ENCODE data around the gene SPIC. TPM values are rescaled to one million over a fixed set of nuclear protein-coding genes. Genes with fewer than 3 reads are reported as not detected.

The SPIC gene
- total RNA-seq, 4 donors from 2014 or later: 0.22 TPM; not detected in 3

- intact Hi-C loops (cut with DNase I): no loop called here
- H3K27me3 ChIP-seq: no peaks in the 10 kb centered on the region
- DNase-seq: no peak
- no peak overlapping the region for H3K4me3 ChIP-seq
- H3K36me3 ChIP-seq: no peaks in the 10 kb centered on the region
- WGBS, 2 donors: 69 to 84% methylated on average over 4 to 8 of the region's 10 CpGs
- no peaks in the 10 kb centered on the region for H3K4me1 ChIP-seq
- no peak overlapping the region for H3K27ac ChIP-seq
- H3K9me3 ChIP-seq: no peaks in the 10 kb centered on the region
- TF ChIP-seq POLR2A (IDR thresholded peaks at IDR 0.05): no peak
- no peak for TF ChIP-seq CTCF (IDR thresholded peaks at IDR 0.05)
These were observed 52.5 kb downstream of the SPIC start for GRCh38 chr12:101527682-101528081.

- H3K27ac ChIP-seq: no peak overlapping the region
- TF ChIP-seq POLR2A (IDR thresholded peaks at IDR 0.05) (no peak), CTCF (IDR thresholded peaks at IDR 0.05) (no peak)
- no peak overlapping the region for H3K4me3 ChIP-seq
- WGBS, 2 donors: 52 to 66% methylated on average over 2 of the region's 2 CpGs
- DNase-seq: no peak
- H3K36me3 ChIP-seq: no peaks in the 10 kb centered on the region
- intact Hi-C loops (cut with DNase I): no loop called here
- H3K4me1 ChIP-seq: no peaks in the 10 kb centered on the region
- no peaks in the 10 kb centered on the region for H3K9me3 ChIP-seq
- no peaks in the 10 kb centered on the region for H3K27me3 ChIP-seq
These were observed 61.0 kb downstream of the SPIC start for GRCh38 chr12:101536069-101536674.

Small RNAs within 50 kb of the gene (small RNA-seq; reads per million reads assigned to genes)
- gene RF00019 (0 reads per million in 4 donors), gene RNA5SP367 (0 reads per million in 4 donors), gene RNU5E-5P (0.15 to 0.68 (median 0.19) reads per million in 4 donors)

Other genes with a start within 250 kb of the SPIC start
- gene UTP20, start 195.2 kb upstream of the SPIC start, total RNA-seq: 10 to 100 TPM in 3 of 4 donors, 1 to 10 TPM in 1; 5.5 to 20.5 (median 13.5) TPM
- 10 to 100 TPM; 43.9 to 62.8 (median 56.2) TPM for gene ARL1, start 67.6 kb upstream of the SPIC start, total RNA-seq
- not detected for gene MYBPC1, start 119.6 kb downstream of the SPIC start, total RNA-seq
- gene CHPT1, start 222.3 kb downstream of the SPIC start, total RNA-seq: 10 to 100 TPM; 12.7 to 53.6 (median 27.0) TPM

All from esophagus squamous epithelium (tissue), 5 donors.